HFFc6 (cell line): ENCODE data around the gene CALN1. TPM values are rescaled to one million over a fixed set of nuclear protein-coding genes. Genes with fewer than 3 reads are reported as not detected.
"Not testable (repeated sequence)": the region's sequence is repeated elsewhere in the genome, so short reads cannot be mapped to it uniquely, and the experiment has no call there.

Experiments
- DNase-seq: peaks from one replicate; pipeline ENCODE4 v3.0.0-alpha.2; 2018
- H3K27ac Mint-ChIP-seq: 2 replicates; pipeline ENCODE4 v1.8.0; 2020; ENCODE audit warnings: mild to moderate bottlenecking, mixed read lengths
- H3K27me3 Mint-ChIP-seq: 2 replicates; pipeline ENCODE4 v1.8.0; 2021; ENCODE audit warnings: mild to moderate bottlenecking, moderate library complexity, mixed read lengths; ENCODE audit not compliant: insufficient read depth
- H3K36me3 Mint-ChIP-seq: 2 replicates; pipeline ENCODE4 v1.8.0; 2021; ENCODE audit warnings: low read depth, mixed read lengths
- H3K4me1 Mint-ChIP-seq: 2 replicates; pipeline ENCODE4 v1.8.0; 2020; ENCODE audit warnings: low read depth, mixed read lengths
- H3K4me3 Mint-ChIP-seq: 2 replicates; pipeline ENCODE4 v1.8.0; 2020; ENCODE audit warnings: mild to moderate bottlenecking, moderate library complexity, mixed read lengths
- H3K9me3 Mint-ChIP-seq: 2 replicates; pipeline ENCODE4 v1.8.0; 2020; ENCODE audit warnings: mild to moderate bottlenecking, mixed read lengths
- total RNA-seq, 6 experiments: library from RNA; stranded (reverse); fragmentation: NEBNext Ultra II Directional; extraction: Animal tissue kit (Norgen Biotek cat#: 25700); gene quantifications; 2 replicates in 1 of 6; 3 replicates in 5 of 6; pipeline ENCODE4 v1.2.3, GENCODE V29; 2021
- TF ChIP-seq, protein P1 (sequence below): fragments of 200-600 bp; sonication (generic); IDR thresholded peaks from 2 replicates; pipeline ENCODE4 v1.5.0; 2021; ENCODE audit warnings: antibody characterized with exemption, mild to moderate bottlenecking

CALN1 gene
- total RNA-seq, 6 experiments from 2014 or later, result not detected

DNA sequence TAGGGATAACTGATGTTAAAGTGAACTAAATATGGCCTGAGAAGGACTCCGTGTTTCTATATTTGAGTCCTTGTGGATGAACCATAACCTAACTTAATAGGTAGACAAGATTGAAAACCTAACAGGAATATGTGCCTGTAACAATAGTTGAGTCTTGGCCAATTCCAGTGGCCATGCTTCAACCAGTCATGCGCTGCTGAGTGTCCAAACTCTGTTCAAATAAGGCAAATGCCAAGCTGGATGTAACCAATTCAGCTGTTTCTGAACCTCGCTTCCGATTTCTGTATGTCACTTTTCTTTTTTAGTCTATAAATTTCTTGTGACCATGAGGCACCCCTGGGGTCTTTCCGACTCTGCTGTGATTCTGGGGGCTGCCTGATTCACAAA is 672.0 kb downstream of the CALN1 start:
- no peak overlapping the region for H3K4me3 Mint-ChIP-seq
- no peaks in the 10 kb centered on the region for H3K36me3 Mint-ChIP-seq
- no peaks in the 10 kb centered on the region; the same call in 1 of the 2 replicates for H3K27me3 Mint-ChIP-seq
- TF ChIP-seq, protein P1, sequence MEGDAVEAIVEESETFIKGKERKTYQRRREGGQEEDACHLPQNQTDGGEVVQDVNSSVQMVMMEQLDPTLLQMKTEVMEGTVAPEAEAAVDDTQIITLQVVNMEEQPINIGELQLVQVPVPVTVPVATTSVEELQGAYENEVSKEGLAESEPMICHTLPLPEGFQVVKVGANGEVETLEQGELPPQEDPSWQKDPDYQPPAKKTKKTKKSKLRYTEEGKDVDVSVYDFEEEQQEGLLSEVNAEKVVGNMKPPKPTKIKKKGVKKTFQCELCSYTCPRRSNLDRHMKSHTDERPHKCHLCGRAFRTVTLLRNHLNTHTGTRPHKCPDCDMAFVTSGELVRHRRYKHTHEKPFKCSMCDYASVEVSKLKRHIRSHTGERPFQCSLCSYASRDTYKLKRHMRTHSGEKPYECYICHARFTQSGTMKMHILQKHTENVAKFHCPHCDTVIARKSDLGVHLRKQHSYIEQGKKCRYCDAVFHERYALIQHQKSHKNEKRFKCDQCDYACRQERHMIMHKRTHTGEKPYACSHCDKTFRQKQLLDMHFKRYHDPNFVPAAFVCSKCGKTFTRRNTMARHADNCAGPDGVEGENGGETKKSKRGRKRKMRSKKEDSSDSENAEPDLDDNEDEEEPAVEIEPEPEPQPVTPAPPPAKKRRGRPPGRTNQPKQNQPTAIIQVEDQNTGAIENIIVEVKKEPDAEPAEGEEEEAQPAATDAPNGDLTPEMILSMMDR, result no peak
- H3K27ac Mint-ChIP-seq, result no peak overlapping the region
- H3K9me3 Mint-ChIP-seq, result no peaks in the 10 kb centered on the region
- H3K4me1 Mint-ChIP-seq, result no peaks in the 10 kb centered on the region
- no peak for DNase-seq

DNA sequence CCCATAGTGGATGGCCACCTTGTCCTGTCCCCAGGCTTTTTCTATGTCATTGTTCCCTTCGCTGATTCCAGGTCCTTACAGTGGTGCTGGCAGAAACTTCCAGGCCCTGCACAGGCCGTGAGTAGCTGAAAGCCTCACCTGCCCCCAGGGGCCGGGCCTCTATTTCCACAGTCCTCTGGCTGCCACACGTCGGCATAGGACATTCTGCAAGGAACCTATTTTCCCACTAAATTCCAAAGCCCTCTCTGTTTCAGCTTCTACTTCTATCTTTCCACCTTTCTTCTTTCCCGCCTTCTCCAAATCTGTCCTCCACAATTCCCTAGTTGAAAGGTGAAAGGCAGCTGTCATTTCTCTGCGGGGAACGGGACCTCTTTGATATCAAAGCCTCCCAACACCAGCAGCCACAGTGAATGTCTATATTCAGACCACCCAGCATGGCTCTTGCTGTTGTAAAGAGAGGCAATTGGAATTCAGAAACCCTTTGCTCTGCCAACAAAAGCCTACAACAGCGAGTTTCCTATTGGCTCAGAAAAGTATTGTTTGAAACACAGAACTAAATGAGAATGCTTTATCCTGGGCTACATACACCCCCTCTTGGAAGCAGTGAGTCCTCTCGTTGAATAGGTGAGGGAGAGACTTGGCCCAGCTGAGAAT is 672.5 kb downstream of the CALN1 start:
- Mint-ChIP-seq H3K27ac (no peak overlapping the region), H3K4me3 (no peak overlapping the region), H3K36me3 (no peaks in the 10 kb centered on the region), H3K4me1 (no peaks in the 10 kb centered on the region), H3K27me3 (no peaks in the 10 kb centered on the region; the same call in 1 of the 2 replicates), H3K9me3 (no peaks in the 10 kb centered on the region)
- no peak for DNase-seq
- TF ChIP-seq, protein P1, result no peak

DNA sequence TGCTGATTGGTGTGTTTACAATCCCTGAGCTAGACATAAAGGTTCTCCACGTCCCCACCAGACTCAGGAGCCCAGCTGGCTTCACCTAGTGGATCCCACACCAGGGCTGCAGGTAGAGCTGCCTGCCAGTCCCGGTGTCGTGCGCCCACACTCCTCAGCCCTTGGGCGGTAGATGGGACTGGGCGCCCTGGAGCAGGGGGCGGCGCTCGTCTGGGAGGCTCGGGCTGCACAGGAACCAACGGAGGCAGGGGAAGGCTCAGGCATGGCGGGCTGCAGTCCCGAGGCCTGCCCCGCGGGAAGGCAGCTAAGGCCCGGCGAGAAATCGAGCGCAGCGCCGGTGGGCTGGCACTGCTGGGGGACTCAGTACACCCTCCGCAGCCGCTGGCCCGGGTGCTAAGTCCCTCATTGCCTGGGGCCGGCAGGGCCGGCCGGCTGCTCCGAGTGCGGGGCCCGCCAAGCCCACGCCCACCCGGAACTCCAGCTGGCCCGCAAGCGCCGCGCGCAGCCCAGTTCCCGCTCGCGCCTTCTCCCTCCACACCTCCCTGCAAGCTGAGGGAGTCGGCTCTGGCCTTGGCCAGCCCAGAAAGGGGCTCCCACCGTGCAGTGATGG is 674.1 kb downstream of the CALN1 start:
- not testable (repeated sequence) for H3K27me3 Mint-ChIP-seq, H3K4me3 Mint-ChIP-seq, H3K36me3 Mint-ChIP-seq, H3K4me1 Mint-ChIP-seq, H3K9me3 Mint-ChIP-seq, H3K27ac Mint-ChIP-seq, DNase-seq

DNA sequence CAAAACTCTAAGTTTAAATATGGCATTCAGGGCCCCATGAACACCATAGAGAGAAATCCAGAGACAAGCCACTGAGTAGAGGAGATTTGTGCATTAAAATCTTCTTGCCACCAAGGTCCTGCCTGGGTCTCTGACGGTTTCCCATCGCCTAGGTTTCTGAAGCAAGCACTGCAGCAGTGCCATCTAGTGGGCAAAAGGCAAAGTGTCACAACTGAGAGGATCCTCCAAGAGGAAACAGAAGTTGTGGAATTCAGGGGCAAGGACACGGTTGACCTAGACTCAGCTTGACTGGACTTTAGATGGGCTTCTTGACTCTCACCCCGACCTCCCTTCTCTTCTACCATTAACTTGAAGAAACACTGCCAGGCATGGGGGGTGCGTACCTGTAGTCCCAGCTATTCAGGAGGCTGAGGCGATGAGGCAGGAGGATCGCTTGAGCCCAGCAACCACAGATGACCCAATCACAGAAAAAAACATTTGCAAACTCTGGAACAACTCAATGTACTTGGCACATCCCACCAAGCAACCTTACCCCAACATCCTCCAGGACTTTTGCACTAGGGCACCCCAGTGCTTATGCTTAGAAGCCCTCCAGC is 676.1 kb downstream of the CALN1 start:
- DNase-seq, result peak; percentile 32
- H3K27ac Mint-ChIP-seq, result no peak overlapping the region
- H3K4me1 Mint-ChIP-seq, result no peaks in the 10 kb centered on the region
- peaks cover 3% of the 10 kb centered on the region for H3K27me3 Mint-ChIP-seq
- no peak overlapping the region for H3K4me3 Mint-ChIP-seq
- no peaks in the 10 kb centered on the region for H3K36me3 Mint-ChIP-seq
- TF ChIP-seq, protein P1, result peak; percentile 91
- H3K9me3 Mint-ChIP-seq, result no peaks in the 10 kb centered on the region

DNA sequence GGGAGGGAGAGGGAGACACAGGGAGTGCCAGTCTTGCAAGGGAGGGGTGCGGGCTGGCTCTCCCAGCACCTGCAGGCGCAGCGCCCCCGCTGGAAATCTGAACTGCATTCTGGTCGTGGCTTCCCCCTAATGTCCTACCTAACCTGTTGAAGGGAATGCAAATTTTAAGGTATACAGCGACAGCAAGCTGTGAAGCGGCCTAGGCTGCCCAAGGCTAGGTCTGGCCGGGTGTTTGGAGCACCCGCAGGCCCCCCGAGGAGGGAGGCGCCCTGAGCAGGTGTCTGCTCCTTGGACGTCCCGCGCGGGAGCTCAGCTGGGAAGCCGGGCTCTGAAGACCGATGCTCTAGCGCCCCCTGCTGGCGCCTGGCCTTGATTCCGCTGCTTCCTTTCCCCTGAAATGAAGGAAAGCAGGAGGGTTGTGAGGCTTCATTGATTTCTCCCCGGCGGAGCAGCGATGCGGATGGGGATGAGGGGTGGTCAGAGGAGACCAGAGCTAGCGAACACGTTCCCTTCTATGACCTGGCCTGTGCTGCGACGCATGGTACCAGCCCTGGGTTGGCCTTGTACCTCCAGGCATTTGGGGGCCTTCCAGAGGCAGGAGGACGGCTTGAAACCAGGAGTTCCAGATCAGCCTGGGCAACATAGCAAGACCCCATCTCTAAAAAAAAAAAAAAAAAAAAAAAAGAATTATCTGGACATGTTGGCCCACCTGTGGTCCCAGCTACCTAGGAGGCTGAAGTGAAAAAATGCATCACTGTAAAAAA is 678.8 kb downstream of the CALN1 start:
- TF ChIP-seq, protein P1, result peak; percentile 92
- peaks cover 3% of the 10 kb centered on the region; the same call in 1 of the 2 replicates for H3K27me3 Mint-ChIP-seq
- peak; percentile 20 for DNase-seq
- no peaks in the 10 kb centered on the region for H3K36me3 Mint-ChIP-seq
- H3K4me3 Mint-ChIP-seq, result no peak overlapping the region
- no peak overlapping the region for H3K27ac Mint-ChIP-seq
- no peaks in the 10 kb centered on the region for H3K9me3 Mint-ChIP-seq
- H3K4me1 Mint-ChIP-seq, result no peaks in the 10 kb centered on the region
